GM12874 (cell line): ENCODE data around the gene ACADL.

Experiments used
- TF ChIP-seq, protein P1 (sequence below): IDR thresholded peaks from 2 replicates; pipeline ENCODE4 v1.5.1; 2011; ENCODE audit warnings: low read depth, mild to moderate bottlenecking, control low read depth, low read length, moderate library complexity; ENCODE audit not compliant: insufficient read depth

ACADL gene

GRCh38 chr2:210228586-210228985 is 3.3 kb upstream of the ACADL start:
- TF ChIP-seq, protein P1, sequence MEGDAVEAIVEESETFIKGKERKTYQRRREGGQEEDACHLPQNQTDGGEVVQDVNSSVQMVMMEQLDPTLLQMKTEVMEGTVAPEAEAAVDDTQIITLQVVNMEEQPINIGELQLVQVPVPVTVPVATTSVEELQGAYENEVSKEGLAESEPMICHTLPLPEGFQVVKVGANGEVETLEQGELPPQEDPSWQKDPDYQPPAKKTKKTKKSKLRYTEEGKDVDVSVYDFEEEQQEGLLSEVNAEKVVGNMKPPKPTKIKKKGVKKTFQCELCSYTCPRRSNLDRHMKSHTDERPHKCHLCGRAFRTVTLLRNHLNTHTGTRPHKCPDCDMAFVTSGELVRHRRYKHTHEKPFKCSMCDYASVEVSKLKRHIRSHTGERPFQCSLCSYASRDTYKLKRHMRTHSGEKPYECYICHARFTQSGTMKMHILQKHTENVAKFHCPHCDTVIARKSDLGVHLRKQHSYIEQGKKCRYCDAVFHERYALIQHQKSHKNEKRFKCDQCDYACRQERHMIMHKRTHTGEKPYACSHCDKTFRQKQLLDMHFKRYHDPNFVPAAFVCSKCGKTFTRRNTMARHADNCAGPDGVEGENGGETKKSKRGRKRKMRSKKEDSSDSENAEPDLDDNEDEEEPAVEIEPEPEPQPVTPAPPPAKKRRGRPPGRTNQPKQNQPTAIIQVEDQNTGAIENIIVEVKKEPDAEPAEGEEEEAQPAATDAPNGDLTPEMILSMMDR: no peak

DNA sequence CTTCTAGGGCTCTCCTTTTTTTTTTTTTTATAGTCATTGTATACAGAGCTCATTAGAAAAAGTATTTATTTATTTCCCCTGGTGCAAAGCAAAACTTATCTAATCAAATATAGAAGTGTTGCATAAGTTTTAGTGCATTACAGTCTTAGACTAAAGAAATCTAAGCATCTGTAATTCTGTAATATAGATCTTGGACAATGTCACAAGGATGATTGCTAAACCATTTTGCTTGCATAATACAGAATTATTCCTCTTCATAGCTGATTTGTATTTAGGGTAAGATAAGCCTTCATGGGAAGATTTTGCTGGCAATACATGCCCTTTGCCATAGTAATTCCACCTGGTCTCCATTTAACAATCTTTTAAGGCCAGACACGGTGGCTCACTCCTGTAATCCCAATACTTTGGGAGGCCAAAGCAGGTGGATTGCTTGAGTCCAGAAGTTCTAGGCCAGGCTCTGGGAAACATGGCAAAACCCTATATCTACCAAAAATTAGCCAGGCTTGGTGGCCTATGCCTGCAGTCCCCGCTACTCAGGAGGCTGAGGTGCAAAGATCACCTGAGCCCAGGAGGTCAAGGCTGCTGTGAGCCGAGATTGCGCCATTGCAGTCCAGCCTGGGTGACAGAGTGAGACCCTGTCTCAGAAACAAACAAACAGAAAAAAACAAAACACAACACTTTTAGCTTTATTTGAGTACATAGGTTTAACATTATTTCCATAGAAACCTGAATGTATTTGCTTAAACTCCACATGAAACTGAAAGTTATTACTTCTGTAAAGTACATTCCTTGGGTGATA is 2.2 kb upstream of the ACADL start:
- TF ChIP-seq, protein P1: no peak

DNA sequence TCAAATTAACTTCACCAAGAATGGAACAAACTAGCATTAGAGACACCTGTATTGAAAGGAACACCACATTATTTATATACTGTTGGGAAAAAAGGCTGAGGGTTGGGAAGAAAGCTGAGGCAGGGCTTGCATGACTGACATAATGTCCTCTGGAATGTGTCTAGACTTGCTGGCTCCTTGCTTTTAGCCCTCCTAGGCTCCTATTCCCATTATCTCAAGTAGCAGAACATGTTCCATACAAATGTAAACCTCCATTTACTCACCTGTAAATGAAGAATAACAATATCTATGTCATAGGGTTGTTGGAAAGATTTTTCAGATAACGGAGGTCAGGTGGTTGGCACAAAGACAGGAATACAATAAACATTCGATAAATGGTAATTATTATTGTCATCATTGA is 976 bp upstream of the ACADL start:
- TF ChIP-seq, protein P1: no peak

- TF ChIP-seq, protein P1: no peak
Measured at GRCh38 chr2:210224591-210224940, 681 bp downstream of the ACADL start.

DNA sequence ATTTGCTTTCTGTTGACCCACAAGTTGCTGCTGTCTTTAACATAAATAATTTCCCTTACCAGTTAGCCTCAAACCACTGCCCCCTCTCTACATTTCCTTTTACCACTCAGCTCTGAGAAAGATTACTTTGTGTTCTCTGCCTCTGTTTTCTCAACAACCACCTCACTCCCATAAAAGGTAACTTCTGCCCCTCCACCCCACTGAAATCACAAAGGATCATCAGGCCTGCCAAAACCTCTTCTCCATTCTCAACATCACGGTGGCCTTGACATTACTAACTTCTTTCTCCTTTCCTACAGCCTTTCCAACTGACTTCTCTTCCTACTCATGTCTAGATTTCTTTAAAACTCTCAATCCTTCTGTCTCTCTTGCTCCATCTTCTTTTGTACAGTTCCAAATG is 10.1 kb downstream of the ACADL start:
- TF ChIP-seq, protein P1: no peak

DNA sequence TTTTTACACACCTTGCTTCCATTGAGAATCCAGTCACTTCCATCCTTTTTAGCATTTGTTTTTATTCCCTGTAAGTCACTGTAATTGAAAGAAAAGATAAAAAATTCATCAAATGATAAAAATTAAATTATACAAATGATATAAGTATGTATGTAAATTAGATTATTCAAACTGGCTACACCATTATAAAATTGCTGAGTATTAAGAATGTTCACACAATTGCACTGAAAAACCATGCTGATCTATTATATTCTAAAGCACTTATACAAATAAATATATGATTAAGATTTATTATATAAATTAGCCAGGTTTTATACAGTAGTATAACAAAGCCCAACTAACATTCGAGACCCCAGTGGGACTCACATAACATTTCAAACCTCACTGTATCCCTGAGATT is 15.1 kb downstream of the ACADL start:
- TF ChIP-seq, protein P1: no peak

DNA sequence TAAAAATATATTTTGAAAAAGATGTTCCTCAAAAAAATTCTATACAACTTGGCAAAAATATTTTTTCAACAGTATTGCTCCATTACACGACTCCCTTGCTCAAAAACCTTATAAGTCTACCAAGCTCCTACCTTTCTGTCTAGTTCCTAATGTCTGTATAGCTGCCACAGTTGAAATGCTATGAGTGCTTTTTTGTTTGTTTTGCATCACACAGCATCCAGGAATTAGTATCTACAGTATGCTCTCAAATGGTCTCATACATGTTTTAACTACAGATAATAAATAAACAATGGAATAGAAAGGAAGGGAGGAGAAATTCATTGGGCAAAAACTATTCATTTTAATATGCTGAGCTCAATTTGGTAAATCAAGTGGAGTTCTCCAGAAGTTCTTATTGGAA is 17.3 kb downstream of the ACADL start:
- TF ChIP-seq, protein P1: no peak
